Effector memory CD4-positive, alpha-beta T cell (primary cell): ENCODE data around the gene SUSD6.

Source experiments
- DNase-seq, 3 donors: peaks; one replicate each; pipeline ENCODE4 v3.0.0-alpha.2; 2020
- H3K27ac ChIP-seq: 2 replicates; pipeline ENCODE4 v1.7.0; 2013; ENCODE audit warnings: mild to moderate bottlenecking, low read length, moderate library complexity; ENCODE audit not compliant: insufficient read depth, poor library complexity, severe bottlenecking
- H3K27me3 ChIP-seq: replicated peaks from 2 replicates; pipeline ENCODE4 v1.7.0; 2013; ENCODE audit warnings: mild to moderate bottlenecking, low read length; ENCODE audit not compliant: insufficient read depth, control insufficient read depth, poor library complexity, severe bottlenecking
- H3K36me3 ChIP-seq: 2 replicates; pipeline ENCODE4 v1.7.0; 2013; ENCODE audit warnings: mild to moderate bottlenecking, low read length, moderate library complexity; ENCODE audit not compliant: control insufficient read depth, insufficient read depth
- H3K4me1 ChIP-seq: 2 replicates; pipeline ENCODE4 v1.7.0; 2013; ENCODE audit warnings: low read length, mild to moderate bottlenecking; ENCODE audit not compliant: control insufficient read depth, insufficient read depth, poor library complexity, severe bottlenecking
- H3K4me3 ChIP-seq: 2 replicates; pipeline ENCODE4 v1.7.0; 2013; ENCODE audit warnings: low read length, low read depth, mild to moderate bottlenecking; ENCODE audit not compliant: insufficient read depth, poor library complexity, severe bottlenecking
- H3K9me3 ChIP-seq: 2 replicates; pipeline ENCODE4 v1.7.0; 2013; ENCODE audit warnings: mild to moderate bottlenecking, low read length, moderate library complexity; ENCODE audit not compliant: control insufficient read depth

The SUSD6 gene

DNA sequence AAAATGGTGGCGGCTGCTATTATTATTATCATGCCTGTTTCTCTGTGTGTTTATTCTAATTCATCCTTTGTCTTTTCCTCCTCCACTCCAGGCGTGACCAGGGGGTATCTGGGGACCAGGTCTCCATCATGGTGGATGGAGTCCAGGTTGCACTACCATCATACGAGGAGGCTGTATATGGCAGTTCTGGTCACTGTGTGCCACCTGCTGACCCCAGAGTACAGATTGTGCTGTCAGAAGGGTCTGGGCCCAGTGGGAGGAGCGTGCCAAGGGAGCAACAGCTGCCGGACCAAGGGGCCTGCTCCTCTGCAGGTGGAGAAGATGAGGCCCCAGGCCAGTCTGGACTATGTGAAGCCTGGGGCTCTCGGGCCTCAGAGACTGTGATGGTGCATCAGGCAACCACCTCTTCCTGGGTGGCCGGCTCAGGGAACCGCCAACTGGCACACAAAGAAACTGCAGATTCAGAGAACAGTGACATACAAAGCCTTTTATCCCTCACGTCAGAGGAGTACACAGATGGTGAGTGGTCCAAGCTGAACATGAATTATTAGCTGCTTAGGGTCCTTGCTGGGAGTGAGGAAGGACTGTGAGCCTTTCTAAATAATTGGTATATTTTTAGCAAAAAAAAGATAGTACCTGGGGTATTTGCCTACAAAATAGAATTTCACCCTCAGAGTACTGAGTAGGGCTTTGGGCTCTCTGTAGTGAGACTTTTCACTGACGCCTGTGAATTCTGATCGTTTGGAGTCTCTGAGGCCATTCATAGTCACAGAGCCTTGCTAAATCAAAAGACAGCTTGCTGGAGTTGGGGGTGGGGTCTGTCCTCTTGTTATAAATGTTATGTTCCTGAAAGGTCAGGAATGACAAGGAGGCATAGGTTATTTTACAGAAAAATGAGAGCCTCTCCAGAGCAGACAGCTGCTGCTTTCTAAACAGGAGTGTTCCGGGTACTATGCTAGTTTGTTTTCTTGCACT lies 97.5 kb downstream of the SUSD6 start:
- DNase-seq: no peak
- H3K4me3 ChIP-seq: no peak overlapping the region
- peaks cover 14% of the 10 kb centered on the region for H3K4me1 ChIP-seq
- H3K9me3 ChIP-seq: no peaks in the 10 kb centered on the region
- H3K27me3 ChIP-seq: no peaks in the 10 kb centered on the region
- peaks cover 77% of the 10 kb centered on the region for H3K36me3 ChIP-seq
- H3K27ac ChIP-seq: no peak overlapping the region

DNA sequence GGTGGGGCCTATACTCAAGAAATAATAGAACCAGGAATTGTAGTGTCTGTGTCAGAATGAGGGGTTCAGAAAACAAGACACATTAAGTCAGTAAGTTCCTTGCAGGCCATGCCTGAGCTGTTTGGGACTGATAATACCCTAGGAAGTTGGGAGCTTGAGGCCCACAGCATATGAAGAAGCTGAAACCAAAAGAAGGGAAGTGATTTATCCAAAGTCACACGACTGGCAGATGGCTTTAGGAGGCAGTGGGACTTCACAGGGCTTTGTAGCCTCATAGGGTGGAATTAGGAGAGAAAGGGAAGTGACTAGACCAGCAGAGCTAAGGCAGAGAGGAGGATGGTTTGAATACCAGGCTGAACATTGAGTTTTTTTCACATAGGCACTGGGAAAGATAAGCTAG lies 99.0 kb downstream of the SUSD6 start:
- Histone ChIP-seq H3K4me1 (peaks cover 14% of the 10 kb centered on the region), H3K27ac (no peak overlapping the region), H3K9me3 (no peaks in the 10 kb centered on the region), H3K4me3 (no peak overlapping the region), H3K36me3 (peaks cover 63% of the 10 kb centered on the region), H3K27me3 (no peaks in the 10 kb centered on the region)
- no peak for DNase-seq

DNA sequence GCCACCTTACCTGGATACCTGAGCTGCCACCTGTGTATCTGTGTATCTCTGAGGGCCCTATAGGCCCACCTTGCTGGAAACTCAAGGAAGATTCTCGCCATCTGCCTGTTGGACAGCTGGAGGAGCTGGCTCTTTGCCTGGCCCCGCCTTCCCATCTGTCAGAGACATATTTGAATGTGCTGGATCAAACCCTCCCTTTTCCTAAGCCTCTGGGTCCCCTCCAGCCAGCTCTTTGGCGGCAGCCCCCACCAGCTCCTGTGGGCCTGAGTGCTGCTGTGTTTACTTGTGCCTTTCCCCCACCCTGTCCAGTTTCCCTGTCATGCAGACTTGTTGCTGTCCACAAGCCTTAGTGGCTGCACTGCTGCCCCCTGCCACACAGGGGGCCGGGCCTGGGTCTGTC lies 99.7 kb downstream of the SUSD6 start:
- Histone ChIP-seq H3K4me3 (no peak overlapping the region), H3K9me3 (no peaks in the 10 kb centered on the region), H3K27me3 (no peaks in the 10 kb centered on the region), H3K27ac (no peak overlapping the region), H3K4me1 (peaks cover 18% of the 10 kb centered on the region), H3K36me3 (peaks cover 57% of the 10 kb centered on the region)
- DNase-seq: no peak

DNA sequence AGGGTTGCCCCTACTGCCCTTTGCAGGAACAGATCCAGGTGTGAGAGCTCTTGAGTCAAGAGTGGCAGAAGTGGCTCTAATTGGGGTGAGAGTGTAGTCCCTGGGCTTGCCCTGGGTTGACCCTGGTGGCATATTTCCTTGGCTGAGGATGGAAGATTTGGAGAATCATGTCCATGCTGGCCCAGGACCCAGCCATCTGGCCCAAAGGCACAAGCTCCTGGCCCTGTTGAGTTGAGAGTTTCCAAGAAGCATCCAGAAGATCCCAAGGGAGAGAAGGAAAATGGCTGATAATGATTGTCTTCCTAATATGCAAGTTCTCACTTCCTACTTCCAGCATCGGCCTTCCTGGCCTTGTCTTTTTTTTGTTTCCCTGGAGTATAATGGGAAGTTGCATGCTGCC lies 100.1 kb downstream of the SUSD6 start:
- H3K4me1 ChIP-seq: peaks cover 22% of the 10 kb centered on the region
- H3K27ac ChIP-seq: no peak overlapping the region
- H3K4me3 ChIP-seq: no peak overlapping the region
- no peaks in the 10 kb centered on the region for H3K27me3 ChIP-seq
- no peak for DNase-seq
- H3K9me3 ChIP-seq: no peaks in the 10 kb centered on the region
- H3K36me3 ChIP-seq: peaks cover 54% of the 10 kb centered on the region

DNA sequence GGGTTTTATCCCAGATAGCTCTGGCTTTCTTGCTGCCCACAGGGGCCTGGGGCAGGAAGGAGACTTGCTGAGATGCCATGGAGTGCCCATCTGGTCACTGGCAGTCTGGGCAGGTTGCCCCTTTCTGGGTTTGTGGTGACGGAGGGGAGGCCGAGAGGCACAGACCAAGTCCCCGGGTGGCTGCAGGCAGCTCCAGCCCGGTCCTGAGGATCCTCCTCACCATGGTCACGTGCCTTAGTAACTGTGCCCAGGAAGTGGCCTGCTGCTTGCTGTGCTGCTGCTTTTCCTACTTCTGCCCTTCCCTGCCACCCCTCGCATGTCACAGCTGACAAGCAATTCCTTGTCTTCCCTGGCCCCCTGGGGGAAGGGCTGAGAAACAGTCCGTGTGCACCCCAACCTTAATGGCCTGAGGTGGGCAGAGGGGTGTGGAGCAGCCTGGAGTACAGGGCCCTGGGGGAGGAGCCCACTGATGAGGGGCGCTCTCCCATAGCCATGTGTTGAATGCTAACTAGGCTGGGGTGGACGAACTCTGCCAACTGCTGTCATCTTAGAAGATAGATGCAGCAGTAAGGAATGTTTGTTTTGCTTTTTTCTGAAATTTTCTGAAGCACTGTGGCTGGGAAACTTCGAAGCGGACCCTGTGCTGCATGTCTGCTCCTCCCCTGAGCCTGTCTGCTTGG lies 100.6 kb downstream of the SUSD6 start:
- no peak for DNase-seq
- Histone ChIP-seq H3K27ac (no peak overlapping the region), H3K36me3 (peaks cover 49% of the 10 kb centered on the region), H3K27me3 (no peaks in the 10 kb centered on the region), H3K4me3 (no peak overlapping the region), H3K4me1 (peaks cover 27% of the 10 kb centered on the region), H3K9me3 (no peaks in the 10 kb centered on the region)

DNA sequence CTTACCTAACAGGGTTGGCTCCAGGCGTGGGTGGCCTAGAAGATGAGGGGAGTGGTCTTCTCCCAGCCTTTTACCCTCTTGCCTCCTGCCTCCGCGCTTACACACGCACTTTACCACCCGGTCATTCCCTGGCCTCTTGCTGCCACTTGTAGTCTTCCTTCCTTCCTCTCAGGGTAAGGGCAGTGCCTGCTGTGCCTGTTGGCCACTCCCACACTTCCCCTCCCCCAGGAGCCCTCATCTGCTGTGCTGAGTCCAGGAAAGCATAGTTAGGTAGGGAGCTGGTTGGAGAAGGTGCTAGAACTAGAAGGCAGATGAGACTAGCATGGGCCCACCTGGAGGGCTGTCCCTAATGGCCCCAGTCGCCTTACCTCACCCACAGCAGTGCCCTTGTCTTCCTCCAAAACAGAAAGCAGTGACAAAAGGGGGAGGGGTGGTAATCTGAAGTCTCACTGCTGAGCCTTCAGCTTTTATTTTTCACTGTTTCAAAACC lies 101.2 kb downstream of the SUSD6 start:
- Histone ChIP-seq H3K4me1 (peaks cover 28% of the 10 kb centered on the region), H3K27me3 (no peaks in the 10 kb centered on the region), H3K27ac (no peak overlapping the region), H3K9me3 (no peaks in the 10 kb centered on the region), H3K4me3 (no peak overlapping the region), H3K36me3 (peaks cover 45% of the 10 kb centered on the region)
- no peak for DNase-seq

DNA sequence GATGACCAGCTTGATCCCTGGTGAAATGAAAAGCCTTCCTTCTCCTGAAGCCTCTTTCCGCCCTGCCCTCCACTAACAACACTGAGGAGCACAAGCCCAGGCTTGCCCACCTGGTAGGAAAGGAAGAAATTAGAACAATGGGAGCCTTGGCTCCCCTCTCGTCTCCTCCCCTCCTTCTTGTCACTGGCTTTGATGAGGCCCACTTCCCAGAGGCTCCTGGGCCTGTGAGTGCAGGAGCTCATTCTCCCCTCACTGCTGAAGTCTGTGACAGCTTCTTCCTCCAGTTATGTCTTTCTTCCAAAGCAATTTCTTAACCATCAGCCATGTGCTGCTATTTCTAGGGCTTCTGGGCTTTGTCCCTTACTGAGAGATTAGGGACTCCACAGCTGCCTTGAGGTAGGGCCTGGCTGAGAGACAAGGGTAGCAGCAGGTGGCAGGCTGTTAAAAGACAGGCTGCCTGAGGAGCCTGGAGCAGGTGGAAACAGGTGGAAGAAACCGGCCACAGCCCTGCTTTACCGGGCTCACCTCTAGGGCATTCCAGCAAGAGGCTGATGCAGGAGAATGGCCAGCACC lies 101.9 kb downstream of the SUSD6 start:
- Histone ChIP-seq H3K9me3 (no peaks in the 10 kb centered on the region), H3K4me1 (peaks cover 28% of the 10 kb centered on the region), H3K36me3 (peaks cover 40% of the 10 kb centered on the region), H3K27me3 (no peaks in the 10 kb centered on the region), H3K27ac (no peak overlapping the region), H3K4me3 (no peak overlapping the region)
- no peak for DNase-seq

DNA sequence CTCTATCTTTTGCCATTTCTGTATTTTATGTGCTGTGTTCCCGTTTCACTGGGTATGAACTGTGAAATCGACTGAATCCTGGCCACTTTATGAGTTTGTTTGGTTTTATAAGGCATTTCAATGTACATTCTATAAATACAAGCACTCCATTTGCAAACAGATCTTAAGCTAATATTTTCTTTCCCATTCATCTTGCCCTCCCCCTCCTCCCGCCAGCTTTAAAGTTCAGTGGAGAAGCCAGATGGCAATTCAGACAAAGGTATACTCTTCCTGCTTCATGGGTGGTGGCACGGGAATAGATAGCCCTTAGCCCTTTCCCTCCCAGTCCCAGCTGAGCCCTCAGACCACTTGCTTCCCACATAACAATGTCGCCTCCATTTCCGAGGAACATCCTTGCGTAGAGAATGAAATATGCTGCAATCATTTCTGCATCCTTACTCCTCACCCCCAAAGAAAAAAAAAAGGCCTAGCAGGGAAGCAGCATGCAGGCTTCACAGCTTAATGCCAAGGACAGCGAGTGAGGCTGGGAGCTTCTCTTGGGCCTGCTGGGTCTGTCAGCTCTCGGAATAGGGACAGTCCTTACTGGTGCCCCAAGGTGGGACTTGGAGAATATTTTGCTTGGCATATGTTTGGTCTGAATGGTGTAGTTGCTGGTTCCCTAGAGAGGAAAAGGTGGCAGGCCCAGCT lies 102.7 kb downstream of the SUSD6 start:
- peaks cover 32% of the 10 kb centered on the region for H3K36me3 ChIP-seq
- H3K27ac ChIP-seq: no peak overlapping the region
- peaks cover 28% of the 10 kb centered on the region for H3K4me1 ChIP-seq
- DNase-seq: no peak
- H3K9me3 ChIP-seq: no peaks in the 10 kb centered on the region
- no peaks in the 10 kb centered on the region for H3K27me3 ChIP-seq
- no peak overlapping the region for H3K4me3 ChIP-seq

DNA sequence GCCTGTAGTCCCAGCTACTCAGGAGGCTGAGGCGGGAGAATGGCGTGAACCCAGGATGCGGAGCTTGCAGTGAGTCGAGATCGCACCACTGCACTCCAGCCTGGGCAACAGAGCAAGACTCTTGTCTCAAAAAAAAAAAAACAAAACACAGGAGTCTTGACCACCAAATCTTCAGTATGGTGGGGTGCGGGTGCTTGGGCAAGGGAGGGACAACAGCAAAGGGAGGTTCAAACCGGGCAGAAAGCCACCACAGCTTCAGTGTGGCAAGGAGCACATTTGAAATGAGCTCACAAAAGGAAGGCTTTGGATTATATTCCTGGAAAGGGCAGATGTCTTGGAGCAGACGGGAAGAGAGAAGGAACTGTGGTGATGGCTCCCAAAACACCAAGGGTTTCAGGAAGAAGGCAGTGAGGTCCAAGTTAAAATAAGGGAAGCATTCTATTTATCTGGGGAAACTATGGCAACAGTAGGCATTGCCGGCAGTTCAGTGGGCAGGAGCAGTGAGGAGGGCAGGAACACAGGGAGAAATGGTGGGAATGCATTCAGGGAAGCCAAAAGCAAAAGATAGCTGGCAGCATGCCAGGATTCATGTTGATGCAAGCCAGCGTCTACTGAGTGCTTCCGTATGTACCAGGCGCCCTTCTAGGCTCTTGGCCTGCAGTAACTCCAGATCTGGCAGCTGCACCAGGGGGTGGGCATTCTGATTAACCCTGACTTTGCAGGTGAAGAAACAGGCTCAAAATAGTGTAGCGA lies 104.5 kb downstream of the SUSD6 start:
- H3K27me3 ChIP-seq: no peaks in the 10 kb centered on the region
- peaks cover 22% of the 10 kb centered on the region for H3K36me3 ChIP-seq
- H3K4me3 ChIP-seq: no peak overlapping the region
- H3K9me3 ChIP-seq: no peaks in the 10 kb centered on the region
- no peak for DNase-seq
- H3K27ac ChIP-seq: no peak overlapping the region
- H3K4me1 ChIP-seq: peaks cover 28% of the 10 kb centered on the region
